GM19043 (cell line): Measurements from ENCODE around the gene APLP2.

Source experiments
- ATAC-seq: cut with Tn5 transposase; IDR thresholded peaks from one replicate; pipeline ENCODE4 v1.9.1; 2021; ENCODE audit warnings: low read depth; ENCODE audit not compliant: unreplicated experiment

Gene APLP2

DNA sequence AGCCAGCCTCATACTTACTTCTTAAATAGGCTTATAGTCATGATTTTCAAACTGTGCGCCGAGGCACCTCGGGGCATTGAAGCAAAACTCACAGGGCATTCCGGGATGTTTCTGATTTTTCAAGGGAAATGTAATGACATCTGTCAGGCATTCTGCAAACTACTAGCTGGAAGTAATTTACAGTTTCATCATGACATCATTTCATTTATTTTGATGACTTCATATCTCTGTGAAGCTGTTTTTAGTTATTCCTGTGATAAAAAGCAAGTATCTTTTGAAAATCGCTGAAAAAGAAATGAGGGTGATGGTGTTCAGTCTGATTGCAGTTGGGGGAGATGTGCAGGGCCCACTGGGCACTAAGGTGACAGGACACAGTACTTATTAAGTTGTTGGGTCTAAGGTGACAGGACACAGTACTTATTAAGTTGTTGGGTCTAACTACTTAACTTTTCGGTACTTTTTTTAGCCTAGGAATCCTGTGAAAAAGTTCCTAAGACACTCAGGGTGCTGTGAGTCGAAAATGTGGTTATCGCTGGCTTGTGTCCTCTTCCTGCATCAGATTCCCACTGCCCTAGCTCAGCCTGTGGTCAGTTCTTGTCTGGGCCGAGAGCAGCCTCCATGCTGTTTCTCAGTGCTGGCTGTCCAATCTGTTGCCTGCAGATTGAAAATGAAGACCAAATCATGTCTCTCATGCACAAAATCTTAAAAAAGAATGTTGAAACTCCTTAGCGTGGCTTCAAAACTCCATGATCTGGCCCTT lies 42.6 kb downstream of the APLP2 start:
- no peak for ATAC-seq

- no peak for ATAC-seq
These were observed 44.6 kb downstream of the APLP2 start for GRCh38 chr11:130114281-130114680.

GRCh38 chr11:130114726-130115125 lies 45.0 kb downstream of the APLP2 start:
- no peak for ATAC-seq

GRCh38 chr11:130115218-130115617 lies 45.5 kb downstream of the APLP2 start:
- ATAC-seq, result no peak

GRCh38 chr11:130118165-130118564 lies 48.5 kb downstream of the APLP2 start:
- ATAC-seq, result peak; percentile 76

DNA sequence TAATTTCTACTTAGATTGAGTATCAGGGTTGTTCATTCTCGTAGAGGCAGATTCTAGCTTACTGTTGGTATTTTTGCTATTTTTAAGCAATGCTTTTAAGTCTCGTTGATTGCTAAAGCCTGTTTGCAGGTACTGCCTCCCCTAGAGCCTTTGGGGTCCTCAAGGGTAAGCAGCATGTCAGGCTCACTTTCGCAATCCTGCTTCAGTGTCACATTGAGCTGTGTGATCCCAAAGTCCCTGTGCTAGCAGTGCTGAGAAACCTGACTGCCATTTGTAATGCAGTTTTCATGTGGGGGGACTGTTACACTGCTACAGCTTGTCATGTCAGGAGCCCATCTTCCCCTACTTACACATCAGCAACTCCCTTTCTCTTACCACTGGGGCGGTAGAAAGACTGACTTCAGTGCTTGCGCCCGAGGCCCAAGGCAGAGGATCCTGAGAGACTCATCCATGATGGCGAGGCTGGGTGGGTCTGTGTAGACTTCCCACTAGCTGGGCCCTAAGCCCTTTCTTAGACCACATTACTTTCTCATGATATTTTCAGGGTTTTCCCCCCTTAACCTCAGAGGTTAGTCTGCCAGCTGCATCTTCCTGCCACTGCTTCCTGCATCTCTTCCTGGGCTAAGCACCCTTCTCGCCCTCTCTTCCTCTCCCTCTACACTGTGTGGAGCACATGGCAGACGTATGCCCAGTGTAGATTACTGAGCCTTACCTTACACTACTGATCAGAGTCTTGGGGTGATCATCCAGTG lies 49.1 kb downstream of the APLP2 start:
- peak; percentile 54 for ATAC-seq

DNA sequence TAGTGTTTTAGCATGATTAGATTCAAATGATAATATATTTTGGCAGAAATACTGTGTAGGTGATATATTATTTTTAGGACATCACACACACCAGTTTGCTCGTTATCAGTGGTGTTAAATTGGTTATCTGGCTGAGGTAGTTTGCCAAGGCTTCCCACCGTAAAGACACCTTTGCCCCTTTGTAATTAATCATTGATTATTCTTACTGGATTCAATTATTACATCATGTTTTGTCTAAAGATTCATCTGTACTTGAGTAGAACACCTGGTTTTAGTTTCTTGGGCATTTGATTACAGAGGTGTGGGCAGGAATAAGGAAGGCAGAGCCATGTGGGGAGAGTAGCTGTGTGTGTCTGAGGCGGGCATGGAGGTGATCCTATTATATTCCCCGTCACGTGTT lies 50.4 kb downstream of the APLP2 start:
- ATAC-seq, result no peak

DNA sequence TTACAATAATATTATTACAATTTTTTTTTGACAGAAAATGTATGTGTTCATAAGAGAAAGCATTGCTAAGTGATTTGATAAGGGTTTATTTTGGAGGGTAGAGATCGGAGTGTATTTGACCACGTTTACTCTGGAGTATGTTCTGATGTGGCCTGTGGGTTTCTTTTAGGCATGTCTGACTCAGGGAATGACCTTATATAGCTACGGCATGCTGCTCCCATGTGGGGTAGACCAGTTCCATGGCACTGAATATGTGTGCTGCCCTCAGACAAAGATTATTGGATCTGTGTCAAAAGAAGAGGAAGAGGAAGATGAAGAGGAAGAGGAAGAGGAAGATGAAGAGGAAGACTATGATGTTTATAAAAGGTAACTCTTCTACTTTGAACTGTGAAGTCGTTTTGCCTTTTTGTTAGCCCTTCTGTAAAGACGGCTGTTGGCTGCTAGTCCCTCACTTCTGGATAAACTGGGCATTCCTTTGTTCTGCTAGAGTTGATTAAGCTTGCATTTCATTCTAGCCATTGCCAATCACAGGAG lies 51.8 kb downstream of the APLP2 start:
- no peak for ATAC-seq

DNA sequence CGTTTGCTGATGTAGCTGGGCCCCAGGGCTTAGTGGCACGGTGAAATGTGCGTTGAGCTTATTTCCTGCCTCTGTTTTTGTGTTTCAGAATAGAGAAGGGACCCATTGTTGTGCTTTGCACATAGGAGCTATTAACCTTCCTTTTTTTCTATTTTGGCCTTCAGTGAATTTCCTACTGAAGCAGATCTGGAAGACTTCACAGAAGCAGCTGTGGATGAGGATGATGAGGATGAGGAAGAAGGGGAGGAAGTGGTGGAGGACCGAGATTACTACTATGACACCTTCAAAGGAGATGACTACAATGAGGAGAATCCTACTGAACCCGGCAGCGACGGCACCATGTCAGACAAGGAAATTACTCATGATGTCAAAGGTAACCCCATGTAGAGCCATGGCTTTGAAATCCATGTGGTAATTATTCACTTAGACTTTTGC lies 52.5 kb downstream of the APLP2 start:
- no peak for ATAC-seq

DNA sequence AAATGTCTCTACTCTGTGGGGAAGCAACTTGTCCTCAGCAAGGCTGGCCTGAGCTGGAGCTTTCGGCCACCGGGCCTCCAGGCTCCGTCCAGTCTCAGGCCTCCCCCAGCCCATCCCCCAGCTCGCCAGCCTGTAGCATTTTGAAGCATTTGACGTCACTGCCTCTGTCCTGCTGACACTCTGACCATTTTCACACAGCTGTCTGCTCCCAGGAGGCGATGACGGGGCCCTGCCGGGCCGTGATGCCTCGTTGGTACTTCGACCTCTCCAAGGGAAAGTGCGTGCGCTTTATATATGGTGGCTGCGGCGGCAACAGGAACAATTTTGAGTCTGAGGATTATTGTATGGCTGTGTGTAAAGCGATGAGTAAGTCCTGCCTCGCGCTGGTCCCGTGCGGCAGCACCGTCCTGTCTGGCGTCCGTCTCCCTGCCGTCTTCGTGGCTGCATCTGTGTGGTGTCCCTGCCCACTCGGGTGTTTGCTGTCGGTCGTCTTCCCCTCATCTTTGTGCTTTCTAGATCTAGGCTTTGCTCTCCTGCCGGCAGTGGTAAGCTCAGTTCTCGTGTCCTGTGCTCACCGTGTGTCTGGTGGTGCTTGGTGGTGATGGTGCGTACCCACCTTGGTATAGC lies 53.8 kb downstream of the APLP2 start:
- ATAC-seq, result no peak

DNA sequence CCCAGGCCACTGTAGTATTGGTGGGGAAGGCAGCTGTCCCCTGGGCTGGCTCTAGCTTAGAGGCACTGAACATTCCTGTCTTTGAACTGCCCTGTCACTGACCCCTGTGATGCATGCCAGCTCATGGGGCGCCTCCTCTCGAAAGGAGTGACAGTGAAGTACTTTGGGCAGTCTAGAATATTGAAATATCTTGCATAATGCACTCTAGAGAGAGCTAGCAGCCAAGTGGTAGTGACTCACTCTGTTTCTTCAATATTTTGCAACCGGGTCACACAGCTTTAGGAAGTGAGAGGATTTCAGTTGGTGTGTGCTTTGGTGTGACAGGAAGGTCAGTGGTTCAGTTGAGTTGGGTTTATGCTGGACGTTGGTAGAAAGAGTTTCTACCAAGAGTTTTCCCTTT lies 54.4 kb downstream of the APLP2 start:
- no peak for ATAC-seq

DNA sequence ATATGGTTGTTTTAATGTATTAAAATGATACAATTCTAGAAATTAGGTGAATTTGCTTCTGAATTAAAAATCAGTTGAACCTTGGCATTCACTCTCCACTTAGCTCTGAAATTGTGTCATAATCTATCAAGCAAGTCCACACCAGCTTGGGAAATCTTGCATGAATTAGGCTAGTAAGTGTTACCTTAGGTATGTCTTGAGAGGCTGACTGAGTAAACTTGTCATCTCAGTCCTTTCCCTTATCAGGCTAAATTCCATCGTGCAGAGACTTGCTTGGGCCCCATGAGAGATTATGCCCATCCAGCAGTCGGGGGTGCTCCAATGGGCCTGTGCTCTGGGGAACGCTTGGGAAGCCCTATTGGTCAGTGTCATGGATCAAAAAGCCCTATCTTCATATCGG lies 55.9 kb downstream of the APLP2 start:
- ATAC-seq, result no peak

- ATAC-seq, result no peak
These were observed 56.8 kb downstream of the APLP2 start for GRCh38 chr11:130126516-130126915.

DNA sequence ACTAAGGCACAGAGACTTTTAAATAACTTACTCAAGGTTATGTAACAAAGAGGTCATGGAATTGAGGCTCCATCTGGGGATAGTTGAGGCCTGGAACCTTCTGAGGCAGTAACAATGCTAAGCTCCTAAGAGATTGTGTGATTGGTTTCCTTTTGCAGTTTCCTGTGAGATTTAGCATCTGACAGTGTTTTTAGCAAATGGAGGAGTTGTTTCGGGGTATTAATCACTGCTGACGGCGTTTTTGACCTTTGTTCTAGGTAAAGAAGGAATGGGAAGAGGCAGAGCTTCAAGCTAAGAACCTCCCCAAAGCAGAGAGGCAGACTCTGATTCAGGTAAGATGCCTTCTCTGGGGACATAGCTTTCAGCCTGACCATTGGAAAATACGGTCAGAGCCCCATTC lies 57.8 kb downstream of the APLP2 start:
- no peak for ATAC-seq

DNA sequence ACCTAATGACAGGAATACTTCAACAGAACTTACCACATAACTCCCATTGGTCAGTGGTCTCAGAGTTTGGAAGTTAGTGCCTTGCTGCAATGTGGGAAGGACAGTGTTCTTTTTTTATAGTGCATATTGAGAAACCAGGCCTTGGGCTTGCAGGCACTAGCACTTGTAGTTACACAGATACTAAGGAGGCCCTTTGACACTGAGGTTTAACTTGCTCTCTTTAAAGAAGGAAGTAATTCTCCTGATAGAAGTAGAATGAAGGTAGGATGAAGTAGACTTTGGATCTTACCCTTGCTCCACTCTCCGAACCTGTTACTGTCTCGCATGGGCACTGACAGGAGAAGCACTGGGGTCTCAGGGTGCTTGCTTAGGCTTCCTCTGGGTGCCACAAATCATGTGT lies 58.9 kb downstream of the APLP2 start:
- no peak for ATAC-seq

GRCh38 chr11:130129922-130130321 lies 60.2 kb downstream of the APLP2 start:
- no peak for ATAC-seq

DNA sequence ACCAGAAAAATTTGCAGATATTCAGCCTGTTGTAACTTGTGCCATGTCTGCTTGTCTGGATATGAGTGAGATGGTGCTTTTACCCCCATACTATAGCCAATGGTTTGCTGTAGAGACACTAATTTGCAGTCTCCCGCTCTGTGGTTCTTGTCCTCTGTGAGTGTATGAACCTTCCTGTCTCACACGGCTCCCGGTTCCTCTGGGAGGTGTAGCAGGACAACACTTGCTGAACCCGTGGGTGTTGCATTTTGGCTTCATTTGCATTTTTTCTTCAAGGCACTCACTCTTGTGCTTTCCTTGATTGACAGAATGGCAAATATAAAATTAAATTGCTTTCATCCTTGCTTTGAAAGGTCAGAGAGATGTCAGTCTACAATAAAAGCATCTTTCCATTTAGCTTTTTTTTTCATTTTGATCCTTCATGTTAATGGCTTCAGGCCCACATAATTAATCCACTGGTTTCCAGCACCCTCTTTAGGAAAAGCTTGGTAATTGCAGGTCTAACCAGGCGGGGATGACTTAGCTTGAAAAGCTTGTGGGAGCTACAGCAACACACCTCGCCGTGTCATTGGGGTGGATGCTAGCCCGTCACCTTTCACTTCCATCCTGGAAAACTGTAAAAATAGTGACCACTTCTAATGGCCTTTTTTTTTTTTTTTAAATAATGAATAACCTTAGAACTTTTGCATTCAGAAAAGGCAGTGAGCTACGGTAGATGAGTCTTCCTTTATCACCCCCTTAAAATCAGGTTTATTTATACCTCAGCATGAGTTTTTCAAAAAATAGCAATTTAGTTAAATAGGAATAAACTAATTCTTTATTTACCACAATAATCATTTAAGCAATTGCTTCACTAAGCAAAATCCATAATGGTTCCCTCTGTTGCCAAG lies 62.5 kb downstream of the APLP2 start:
- ATAC-seq, result peak; percentile 75

- no peak for ATAC-seq
These were observed 64.0 kb downstream of the APLP2 start for GRCh38 chr11:130133716-130134115.

GRCh38 chr11:130136107-130136506 lies 66.4 kb downstream of the APLP2 start:
- ATAC-seq, result no peak

GRCh38 chr11:130137999-130138398 lies 68.3 kb downstream of the APLP2 start:
- no peak for ATAC-seq
